CD4-positive, alpha-beta T cell treated with Interleukin-15 for 1 hour (primary cell): ENCODE measurements around the gene UBN1.
"Not testable (repeated sequence)": the region's sequence is repeated elsewhere in the genome, so short reads cannot be mapped to it uniquely, and the experiment has no call there.

ENCODE experiments used
- DNase-seq: peaks from one replicate; pipeline ENCODE4 v3.0.0-alpha.2; 2020

UBN1 gene

GRCh38 chr16:4890686-4891085 lies 43.4 kb downstream of the UBN1 start:
- no peak for DNase-seq

- no peak for DNase-seq
Observed at GRCh38 chr16:4891097-4891885, 44.0 kb downstream of the UBN1 start.

GRCh38 chr16:4891886-4892216 lies 44.6 kb downstream of the UBN1 start:
- DNase-seq, result no peak

- no peak for DNase-seq
Observed at GRCh38 chr16:4892361-4893102, 45.3 kb downstream of the UBN1 start.

- DNase-seq, result no peak
Observed at GRCh38 chr16:4893103-4893862, 46.0 kb downstream of the UBN1 start.

DNA sequence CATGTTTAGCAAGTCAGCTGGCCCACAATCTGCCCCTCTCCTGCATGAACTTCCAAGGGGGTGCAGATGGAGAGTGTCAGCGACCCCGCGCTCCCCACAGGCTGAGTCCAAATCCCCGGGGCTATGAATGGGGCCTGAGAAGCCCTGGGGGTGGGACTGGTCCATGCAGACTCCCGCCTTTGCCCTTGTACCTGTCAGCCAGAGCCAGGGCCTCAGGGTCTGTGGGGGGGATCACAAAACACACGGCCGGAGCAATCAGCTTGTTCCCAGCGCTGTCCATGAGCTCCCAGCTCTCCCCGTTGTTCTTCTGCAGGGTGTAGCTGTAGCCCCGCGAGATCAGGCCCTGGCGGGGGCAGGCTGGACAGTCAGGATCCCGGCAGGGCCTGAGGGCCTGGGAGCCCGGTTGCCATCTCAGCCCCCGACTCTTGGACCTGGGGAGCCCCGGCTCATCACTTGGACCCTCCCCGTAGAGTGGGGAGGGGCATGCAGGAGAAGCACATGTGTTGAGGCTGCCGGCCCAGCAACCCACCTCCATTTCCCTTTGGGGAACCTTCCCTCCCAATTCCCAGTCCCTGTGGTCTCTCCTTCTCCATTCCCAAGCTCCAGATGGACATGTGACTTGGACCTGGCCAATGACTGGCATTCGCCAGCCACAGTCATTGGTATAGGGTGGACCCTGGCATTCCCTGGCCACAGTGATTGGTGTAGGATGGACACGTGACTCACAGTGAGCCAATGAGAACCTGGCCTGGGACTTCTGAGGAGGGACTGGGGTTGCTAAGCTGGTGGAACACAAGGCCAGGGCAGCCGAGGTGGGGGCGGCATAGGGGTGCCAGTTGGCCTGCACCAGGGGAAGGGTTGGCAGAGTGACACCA lies 47.2 kb downstream of the UBN1 start:
- no peak for DNase-seq

DNA sequence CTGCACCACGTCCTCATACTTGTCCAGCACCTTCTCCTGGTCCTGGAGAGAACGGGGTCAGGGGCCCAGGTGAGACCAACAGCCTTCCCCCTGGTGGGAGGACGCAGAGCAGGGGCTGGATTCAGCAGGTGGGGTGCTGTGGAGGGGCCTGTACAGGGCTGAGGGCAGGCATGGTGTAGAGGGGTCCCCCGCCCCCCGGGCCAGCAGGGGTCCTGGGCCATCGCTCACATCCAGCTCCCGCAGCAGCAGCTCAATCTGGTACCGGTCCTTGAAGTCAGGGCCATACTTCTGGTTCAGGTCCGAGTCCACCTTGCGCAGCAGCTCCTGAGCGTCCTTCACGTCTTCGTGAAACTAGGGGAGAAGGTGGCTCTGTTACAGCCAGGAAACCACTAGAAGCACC lies 48.1 kb downstream of the UBN1 start:
- no peak for DNase-seq

GRCh38 chr16:4896761-4897160 lies 49.5 kb downstream of the UBN1 start:
- not testable (repeated sequence) for DNase-seq

DNA sequence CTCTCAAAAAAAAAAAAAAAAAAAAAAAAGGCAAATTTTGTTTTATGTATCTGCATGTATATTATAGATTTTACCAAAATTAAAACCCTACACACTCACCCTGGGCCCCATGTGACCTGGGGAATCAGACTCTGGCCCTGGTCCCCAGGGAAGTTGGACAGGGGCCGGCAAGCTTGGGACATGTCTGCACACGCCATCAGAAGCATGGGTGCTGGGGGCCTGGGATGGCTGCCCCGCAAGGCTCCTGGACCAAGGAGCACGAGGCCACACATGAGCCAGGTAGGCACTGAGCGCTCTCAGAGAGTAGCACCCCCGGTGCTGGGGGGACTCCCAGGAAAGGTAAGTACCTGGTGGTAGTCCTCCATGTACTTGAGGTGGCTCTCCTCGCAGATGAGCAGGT lies 50.0 kb downstream of the UBN1 start:
- no peak for DNase-seq

GRCh38 chr16:4898811-4899473 lies 51.7 kb downstream of the UBN1 start:
- no peak for DNase-seq

DNA sequence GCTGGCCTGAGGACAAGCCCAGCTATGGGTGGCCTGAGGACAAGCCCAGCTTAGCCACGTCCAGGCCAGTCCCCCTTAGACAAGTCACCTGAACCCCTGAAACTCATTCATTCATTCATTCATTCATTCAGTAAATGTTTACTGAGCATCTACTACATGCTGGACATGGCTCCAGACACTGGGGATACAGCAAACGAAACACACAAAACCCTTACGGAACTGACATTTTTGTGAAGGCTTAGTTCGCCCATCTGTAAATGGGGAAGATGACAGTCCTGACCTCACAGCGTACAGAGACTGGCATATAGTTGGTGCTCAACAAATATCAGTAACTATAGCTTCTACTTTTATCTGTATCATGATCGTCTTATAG lies 52.2 kb downstream of the UBN1 start:
- no peak for DNase-seq

DNA sequence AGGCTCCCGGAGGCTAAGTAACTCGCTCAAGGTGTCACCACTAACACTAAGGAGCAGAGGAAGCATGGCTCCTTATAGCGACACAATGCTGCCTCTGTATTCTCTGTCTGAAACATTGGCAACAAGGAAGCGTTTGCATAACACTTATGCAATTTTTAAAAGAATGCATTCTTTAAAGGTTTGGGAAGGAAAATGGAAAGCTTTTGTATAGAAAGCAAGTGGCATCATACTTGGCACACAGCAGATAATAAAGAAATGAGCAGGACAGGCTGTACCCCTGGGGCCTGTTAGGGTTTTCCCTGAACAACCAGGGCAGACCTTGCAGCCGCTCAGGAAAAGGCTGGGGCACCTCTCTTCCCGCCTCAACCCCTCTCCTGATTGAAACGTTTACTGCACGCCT lies 52.8 kb downstream of the UBN1 start:
- no peak for DNase-seq

DNA sequence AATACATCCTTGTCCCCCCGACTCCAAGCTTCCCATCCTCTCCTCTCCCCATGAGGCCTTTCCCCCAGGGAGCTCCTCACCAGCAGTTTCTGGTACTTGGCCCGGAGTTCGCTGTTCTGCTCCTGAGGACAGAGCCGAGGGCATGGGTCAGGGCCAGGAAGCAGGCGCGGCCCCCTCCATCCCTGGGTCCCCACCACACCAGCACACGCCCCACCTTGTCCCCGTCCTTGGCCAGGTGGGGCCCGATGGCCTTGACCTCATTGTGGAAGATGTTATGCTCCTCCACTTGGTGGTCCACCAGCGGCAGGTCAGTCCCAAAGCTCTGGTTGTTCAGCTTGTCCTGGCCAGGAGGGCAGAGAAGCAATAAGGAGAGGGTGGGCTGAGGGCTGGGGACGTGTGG lies 53.5 kb downstream of the UBN1 start:
- no peak for DNase-seq

DNA sequence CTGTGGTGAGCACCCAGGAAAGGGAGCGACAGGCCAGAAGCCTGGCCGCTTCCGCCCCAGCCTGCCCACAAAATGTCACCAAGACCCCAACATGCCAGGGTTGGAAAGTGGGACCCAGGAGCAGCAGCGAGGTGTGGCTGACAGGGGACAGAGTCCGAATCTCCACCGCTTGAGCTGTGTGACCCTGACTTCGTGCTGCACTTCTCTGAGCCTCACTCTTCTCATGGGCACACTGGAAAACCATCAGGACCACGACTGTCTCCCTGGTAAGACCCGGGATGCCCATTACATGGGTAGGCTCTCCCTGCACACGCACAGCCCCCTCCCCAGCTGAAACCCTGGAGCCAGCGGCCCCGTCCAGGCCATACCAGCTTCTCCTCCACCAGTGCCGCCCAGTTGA lies 54.8 kb downstream of the UBN1 start:
- DNase-seq, result no peak

DNA sequence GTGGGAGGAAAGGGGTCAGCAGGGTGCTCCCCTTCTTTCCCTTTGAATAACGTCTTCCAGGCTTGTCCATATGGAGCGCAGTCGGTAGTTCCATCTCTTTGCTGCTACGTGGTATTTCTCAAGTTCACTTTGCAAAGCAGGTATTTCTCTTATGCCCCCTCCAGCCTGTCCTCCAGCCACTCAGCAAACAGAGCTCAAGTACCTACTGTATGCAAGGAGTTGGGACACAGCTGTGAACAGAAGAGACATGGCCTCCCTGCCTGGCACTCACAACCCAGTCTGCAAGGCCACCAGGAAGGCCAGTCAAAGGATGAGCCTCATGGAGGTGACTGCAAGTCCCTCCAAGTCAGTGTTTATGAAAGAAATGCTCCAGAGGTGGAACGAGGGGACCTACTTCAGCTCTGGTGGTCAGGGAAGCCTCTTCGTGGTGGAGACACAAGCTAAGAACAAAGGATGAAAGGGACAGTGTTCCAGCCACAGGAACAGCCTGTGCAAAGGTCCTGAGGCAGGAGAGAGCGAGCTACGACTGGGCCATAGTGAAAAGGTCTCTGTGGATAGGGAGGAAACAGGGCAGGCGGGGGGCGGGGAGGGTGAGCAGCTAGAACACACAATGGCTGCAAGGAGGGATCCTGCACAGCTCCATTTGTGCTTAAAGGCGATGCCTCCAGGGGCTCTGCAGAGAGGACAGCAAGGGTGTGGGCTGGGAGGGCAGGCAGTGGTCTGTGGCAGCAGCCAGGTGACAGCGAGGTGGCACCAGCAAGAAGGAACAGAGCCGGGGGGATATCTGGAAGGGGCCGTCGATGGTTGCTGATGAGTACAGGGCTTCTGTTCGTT lies 57.0 kb downstream of the UBN1 start:
- no peak for DNase-seq

- no peak for DNase-seq
Observed at GRCh38 chr16:4904942-4905615, 57.8 kb downstream of the UBN1 start.

DNA sequence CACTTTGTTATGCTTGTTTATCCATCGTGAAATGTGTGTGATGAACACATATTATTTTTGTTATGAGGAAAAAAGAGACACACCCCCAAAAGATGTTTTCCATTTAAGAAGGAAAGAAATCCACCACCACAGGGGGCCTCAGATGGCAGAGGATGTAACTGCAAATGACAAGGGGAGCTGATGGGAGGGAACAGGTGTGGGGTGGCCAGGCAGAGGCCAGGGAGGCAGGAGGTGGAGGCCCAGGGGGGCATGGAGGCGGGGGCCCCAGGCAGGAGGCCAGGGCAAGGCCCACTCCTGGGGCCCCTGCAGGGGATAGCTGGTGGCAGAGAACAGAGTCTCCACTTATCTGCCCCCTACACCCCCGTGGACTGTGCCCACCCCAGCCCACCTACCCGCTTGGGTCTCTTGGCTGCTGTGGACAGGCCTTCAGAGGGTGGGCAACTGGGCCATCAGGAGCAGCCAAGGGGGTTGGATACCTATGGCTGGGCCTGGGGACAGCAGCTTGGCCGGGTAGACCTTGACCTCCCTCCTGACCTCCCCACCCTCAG lies 61.6 kb downstream of the UBN1 start:
- DNase-seq, result no peak

DNA sequence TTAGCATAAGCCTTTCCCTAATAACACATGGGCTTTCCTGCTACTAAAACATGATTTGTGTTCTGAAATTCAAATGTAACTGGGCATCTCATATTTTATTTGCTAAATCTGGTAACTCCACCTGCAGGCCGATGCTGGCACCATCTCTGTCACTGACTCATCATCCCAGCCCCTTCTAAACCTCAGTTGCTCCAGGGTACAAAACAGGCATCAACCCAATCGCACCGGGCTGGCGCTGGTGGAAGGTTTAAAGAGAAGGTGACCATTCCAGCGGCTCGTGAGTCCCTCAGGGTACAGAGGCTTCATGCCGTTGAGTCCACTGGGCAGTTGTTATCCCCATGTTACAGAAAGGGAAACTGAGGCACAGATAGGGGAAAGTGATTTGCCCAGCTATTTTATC lies 62.5 kb downstream of the UBN1 start:
- DNase-seq, result no peak

- no peak for DNase-seq
Observed at GRCh38 chr16:4910828-4911227, 63.5 kb downstream of the UBN1 start.

GRCh38 chr16:4911970-4912386 lies 64.7 kb downstream of the UBN1 start:
- DNase-seq, result no peak
